MCF 10A (cell line): ENCODE data around the gene STMN1. TPM values are rescaled to one million over a fixed set of nuclear protein-coding genes. Genes with fewer than 3 reads are reported as not detected.
A peak's percentile ranks its signal among the peaks of the same experiment; 100 is the strongest.

Experiments used
- BruUV-seq: library from RNA; stranded (reverse); fragments of 400-500 nt; replicated peaks from 2 replicates; lab custom pipeline; 2021; lab: Mats Ljungman, UMichigan
- CTCF ChIA-PET: fragments of 300-600 bp; sonication (Branson Sonifier 250); formaldehyde crosslinking; extraction: SDS; loops from one replicate; lab custom pipeline; 2021; ENCODE audit warnings: antibody characterized with exemption, inconsistent platforms; lab: Yijun Ruan, JAX
- POLR2A ChIA-PET: fragments of 300-600, 350-650 bp; sonication (Branson Sonifier 250); formaldehyde crosslinking; extraction: SDS; loops from one replicate; lab custom pipeline; 2020; ENCODE audit warnings: antibody characterized with exemption, inconsistent platforms; lab: Yijun Ruan, JAX
- DNase-seq: peaks from one replicate; pipeline ENCODE4 v3.0.0-alpha.2; 2018; ENCODE audit not compliant: unreplicated experiment
- H3K27ac Mint-ChIP-seq: one replicate; pipeline ENCODE4 v1.8.0; 2022; ENCODE audit warnings: mild to moderate bottlenecking, low read depth, mixed read lengths; ENCODE audit not compliant: unreplicated experiment
- H3K27me3 Mint-ChIP-seq: one replicate; pipeline ENCODE4 v1.8.0; 2022; ENCODE audit warnings: mixed read lengths; ENCODE audit not compliant: insufficient read depth, unreplicated experiment
- H3K36me3 Mint-ChIP-seq: one replicate; pipeline ENCODE4 v1.8.0; 2022; ENCODE audit warnings: mild to moderate bottlenecking, moderate library complexity, mixed read lengths; ENCODE audit not compliant: insufficient read depth, unreplicated experiment
- H3K4me1 Mint-ChIP-seq: one replicate; pipeline ENCODE4 v1.8.0; 2022; ENCODE audit warnings: mixed read lengths; ENCODE audit not compliant: insufficient read depth, unreplicated experiment
- H3K4me3 Mint-ChIP-seq: one replicate; pipeline ENCODE4 v1.8.0; 2022; ENCODE audit warnings: mild to moderate bottlenecking, moderate library complexity, mixed read lengths; ENCODE audit not compliant: unreplicated experiment
- H3K9me3 Mint-ChIP-seq: one replicate; pipeline ENCODE4 v1.8.0; 2022; ENCODE audit warnings: mixed read lengths; ENCODE audit not compliant: unreplicated experiment
- CTCF ChIP-seq: fragments of 200-600 bp; IDR thresholded peaks from one replicate; pipeline ENCODE4 v1.8.0; 2022; ENCODE audit warnings: antibody characterized with exemption, mild to moderate bottlenecking; ENCODE audit not compliant: unreplicated experiment
- intact Hi-C: fragments of 100-400 bp; cut with micrococcal nuclease; formaldehyde crosslinking; loops from 2 replicates; pipeline ENCODE4 v1.14.1; 2022
- total RNA-seq: library from RNA; stranded (reverse); gene quantifications from 2 replicates; pipeline ENCODE4 v1.2.3, GENCODE V29; 2022

STMN1 gene
- total RNA-seq, 1 experiment from 2014 or later: 137 TPM

GRCh38 chr1:25907601-25908000, 1.4 kb upstream of the STMN1 start:
- no peak overlapping the region for H3K27ac Mint-ChIP-seq
- intact Hi-C loops: no loop called here
- TF ChIP-seq CTCF: no peak
- no peaks in the 10 kb centered on the region for H3K27me3 Mint-ChIP-seq
- ChIA-PET POLR2A (interaction anchor here (0.7 to 4.4 kb wide), 2 partner anchors 89 to 411 kb away, joined by 3 to 27 read pairs; partner anchors contain the start of gene PAFAH2), CTCF (interaction anchor here (0.6 to 1.5 kb wide), 3 partner anchors 12 to 548 kb away, joined by 3 to 5 read pairs (median 4); partner anchors contain the start of gene MTFR1L)
- no peaks in the 10 kb centered on the region for H3K9me3 Mint-ChIP-seq
- DNase-seq: no peak
- BruUV-seq: no TSS peak
- H3K4me1 Mint-ChIP-seq: peaks cover 12% of the 10 kb centered on the region
- peak overlapping the region; percentile 91 for H3K4me3 Mint-ChIP-seq
- no peaks in the 10 kb centered on the region for H3K36me3 Mint-ChIP-seq

- ChIA-PET POLR2A (interaction anchor here (0.8 to 6.4 kb wide), 3 partner anchors 11 to 89 kb away, joined by 4 to 75 read pairs (median 27); partner anchors contain the start of gene PAFAH2), CTCF (interaction anchor here (0.6 to 1.0 kb wide), 2 partner anchors 90 to 547 kb away, joined by 3 to 4 read pairs; partner anchors contain the start of gene PAFAH2)
- Mint-ChIP-seq H3K9me3 (no peaks in the 10 kb centered on the region), H3K36me3 (no peaks in the 10 kb centered on the region), H3K4me1 (peaks cover 6% of the 10 kb centered on the region), H3K4me3 (peak overlapping the region; percentile 91), H3K27me3 (no peaks in the 10 kb centered on the region), H3K27ac (no peak overlapping the region)
- no TSS peak for BruUV-seq
- no peak for DNase-seq
- intact Hi-C loops: no loop called here
- no peak for TF ChIP-seq CTCF
Measured at GRCh38 chr1:25906644-25907300, 553 bp upstream of the STMN1 start.

- ChIA-PET CTCF (interaction anchor here (0.6 to 3.1 kb wide), 13 partner anchors 10 to 981 kb away, joined by 3 to 31 read pairs (median 3); no protein-coding TSS in a partner anchor), POLR2A (interaction anchor here (0.6 to 6.4 kb wide), 18 partner anchors 9 to 1260 kb away, joined by 3 to 75 read pairs (median 5); partner anchors contain the start of genes MTFR1L, PAFAH2, PAQR7 and RSRP1)
- Mint-ChIP-seq H3K27ac (peak overlapping the region; percentile 93), H3K27me3 (no peaks in the 10 kb centered on the region), H3K4me3 (peak overlapping the region; percentile 91), H3K4me1 (peaks cover 6% of the 10 kb centered on the region), H3K9me3 (no peaks in the 10 kb centered on the region), H3K36me3 (peaks cover 12% of the 10 kb centered on the region)
- intact Hi-C loops: loop anchor here (2.0 kb wide), 1 partner anchor 94 kb away; the partner anchor contains the start of gene PAFAH2
- peak; percentile 91 for DNase-seq
- TF ChIP-seq CTCF: no peak
- TSS peak; percentile 6 for BruUV-seq
Measured at GRCh38 chr1:25904943-25905679, 1.1 kb downstream of the STMN1 start.
